ENCODE results near the gene SMURF2. TPM values are rescaled to one million over a fixed set of nuclear protein-coding genes. Genes with fewer than 3 reads are reported as not detected.

The SMURF2 gene
- total RNA-seq, 1 donor from 2014 or later = 24.6 TPM

- no peak overlapping the region for H2AFZ ChIP-seq (replicated peaks)
- no peaks in the 10 kb centered on the region for H3K9me3 Mint-ChIP-seq
- no peak overlapping the region for H3K4me2 ChIP-seq
- no peak for TF ChIP-seq CTCF (IDR thresholded peaks at IDR 0.05)
- no peaks in the 10 kb centered on the region for H4K20me1 ChIP-seq (ENCODE audit: low read depth)
- no peaks in the 10 kb centered on the region for H3K79me2 ChIP-seq (ENCODE audit: low read depth)
- H3K36me3 Mint-ChIP-seq = peaks cover 27% of the 10 kb centered on the region
- H3K27ac ChIP-seq = no peak overlapping the region
- no peaks in the 10 kb centered on the region for H3K27me3 Mint-ChIP-seq (ENCODE audit: insufficient read depth, low read depth)
- no peak overlapping the region for H3K27ac Mint-ChIP-seq
- H3K4me1 ChIP-seq = no peaks in the 10 kb centered on the region
- H3K4me3 ChIP-seq = no peak overlapping the region
- DNase-seq (ENCODE audit: low spot score) = no peak
- H3K4me3 Mint-ChIP-seq = no peak overlapping the region
- H3F3A ChIP-seq (ENCODE audit: low read depth) = peaks cover 9% of the 10 kb centered on the region
- H3K9ac ChIP-seq = no peak overlapping the region
- H3K4me1 Mint-ChIP-seq = no peaks in the 10 kb centered on the region
- no peaks in the 10 kb centered on the region for H3K9me3 ChIP-seq (ENCODE audit: low read depth)
- no peaks in the 10 kb centered on the region for H3K36me3 ChIP-seq
- H3K27me3 ChIP-seq = no peaks in the 10 kb centered on the region
These were observed 123.5 kb downstream of the SMURF2 start for GRCh38 chr17:64538508-64539130.

- no peak for TF ChIP-seq CTCF (IDR thresholded peaks at IDR 0.05)
- no peak for TF ChIP-seq EZH2phosphoT487 (IDR thresholded peaks at IDR 0.05)
- TF ChIP-seq EZH2 (IDR thresholded peaks at IDR 0.05) = no peak
- no peaks in the 10 kb centered on the region for H4K20me1 ChIP-seq (ENCODE audit: low read depth)
- H3K9me3 ChIP-seq (ENCODE audit: low read depth) = no peaks in the 10 kb centered on the region
- Mint-ChIP-seq H3K27me3 (ENCODE audit: insufficient read depth, low read depth) (peaks cover 2% of the 10 kb centered on the region), H3K4me3 (no peak overlapping the region), H3K9me3 (no peaks in the 10 kb centered on the region), H3K36me3 (peaks cover 32% of the 10 kb centered on the region), H3K27ac (no peak overlapping the region), H3K4me1 (no peaks in the 10 kb centered on the region)
- no peak for DNase-seq (ENCODE audit: low spot score)
- H3K9ac ChIP-seq = no peak overlapping the region
- H3F3A ChIP-seq (ENCODE audit: low read depth) = peaks cover 7% of the 10 kb centered on the region
- H3K27me3 ChIP-seq = no peaks in the 10 kb centered on the region
- H3K4me1 ChIP-seq = no peaks in the 10 kb centered on the region
- H2AFZ ChIP-seq (replicated peaks) = no peak overlapping the region
- no peak overlapping the region for H3K27ac ChIP-seq
- peaks cover under 1% of the 10 kb centered on the region for H3K36me3 ChIP-seq
- H3K4me3 ChIP-seq = no peak overlapping the region
- H3K79me2 ChIP-seq (ENCODE audit: low read depth) = no peaks in the 10 kb centered on the region
- H3K4me2 ChIP-seq = no peak overlapping the region
These were observed 124.6 kb downstream of the SMURF2 start for GRCh38 chr17:64537488-64537887.

GRCh38 chr17:64536913-64537312, 125.2 kb downstream of the SMURF2 start:
- no peak overlapping the region for H3K9ac ChIP-seq
- H3K4me2 ChIP-seq = no peak overlapping the region
- H3K4me3 ChIP-seq = no peak overlapping the region
- H4K20me1 ChIP-seq (ENCODE audit: low read depth) = no peaks in the 10 kb centered on the region
- H3K36me3 ChIP-seq = peaks cover 7% of the 10 kb centered on the region
- H3K79me2 ChIP-seq (ENCODE audit: low read depth) = no peaks in the 10 kb centered on the region
- no peaks in the 10 kb centered on the region for H3K4me1 ChIP-seq
- DNase-seq (ENCODE audit: low spot score) = no peak
- H3K27ac ChIP-seq = no peak overlapping the region
- H3K27me3 Mint-ChIP-seq (ENCODE audit: insufficient read depth, low read depth) = peaks cover 2% of the 10 kb centered on the region
- H3K27ac Mint-ChIP-seq = no peak overlapping the region
- H2AFZ ChIP-seq (replicated peaks) = no peak overlapping the region
- peaks cover 31% of the 10 kb centered on the region for H3K36me3 Mint-ChIP-seq
- H3F3A ChIP-seq (ENCODE audit: low read depth) = peaks cover 2% of the 10 kb centered on the region
- H3K27me3 ChIP-seq = no peaks in the 10 kb centered on the region
- TF ChIP-seq EZH2 (IDR thresholded peaks at IDR 0.05) (no peak), EZH2phosphoT487 (IDR thresholded peaks at IDR 0.05) (no peak), CTCF (IDR thresholded peaks at IDR 0.05) (no peak)
- H3K9me3 ChIP-seq (ENCODE audit: low read depth) = no peaks in the 10 kb centered on the region
- H3K9me3 Mint-ChIP-seq = no peaks in the 10 kb centered on the region
- H3K4me3 Mint-ChIP-seq = no peak overlapping the region
- no peaks in the 10 kb centered on the region for H3K4me1 Mint-ChIP-seq

Measured in neural progenitor cell (in vitro differentiated cells).